Measurements from ENCODE around the gene KBTBD4. TPM values are rescaled to one million over a fixed set of nuclear protein-coding genes. Genes with fewer than 3 reads are reported as not detected.

Gene KBTBD4
- total RNA-seq, 4 donors from 2014 or later, result 25.0 to 35.6 (median 30.4) TPM

- ATAC-seq, result no peak
- no peak for DNase-seq
- Histone ChIP-seq H3K36me3 (no peaks in the 10 kb centered on the region), H3K4me1 (peaks cover 0 to 8% of the 10 kb centered on the region in 2 donors), H3K27me3 (no peaks in the 10 kb centered on the region), H3K4me3 (no peak overlapping the region), H3K9me3 (no peaks in the 10 kb centered on the region), H3K27ac (no peak overlapping the region)
- intact Hi-C loops (cut with DNase I; ENCODE audit: low total_unique reads), result no loop called here
- TF ChIP-seq, protein P1, sequence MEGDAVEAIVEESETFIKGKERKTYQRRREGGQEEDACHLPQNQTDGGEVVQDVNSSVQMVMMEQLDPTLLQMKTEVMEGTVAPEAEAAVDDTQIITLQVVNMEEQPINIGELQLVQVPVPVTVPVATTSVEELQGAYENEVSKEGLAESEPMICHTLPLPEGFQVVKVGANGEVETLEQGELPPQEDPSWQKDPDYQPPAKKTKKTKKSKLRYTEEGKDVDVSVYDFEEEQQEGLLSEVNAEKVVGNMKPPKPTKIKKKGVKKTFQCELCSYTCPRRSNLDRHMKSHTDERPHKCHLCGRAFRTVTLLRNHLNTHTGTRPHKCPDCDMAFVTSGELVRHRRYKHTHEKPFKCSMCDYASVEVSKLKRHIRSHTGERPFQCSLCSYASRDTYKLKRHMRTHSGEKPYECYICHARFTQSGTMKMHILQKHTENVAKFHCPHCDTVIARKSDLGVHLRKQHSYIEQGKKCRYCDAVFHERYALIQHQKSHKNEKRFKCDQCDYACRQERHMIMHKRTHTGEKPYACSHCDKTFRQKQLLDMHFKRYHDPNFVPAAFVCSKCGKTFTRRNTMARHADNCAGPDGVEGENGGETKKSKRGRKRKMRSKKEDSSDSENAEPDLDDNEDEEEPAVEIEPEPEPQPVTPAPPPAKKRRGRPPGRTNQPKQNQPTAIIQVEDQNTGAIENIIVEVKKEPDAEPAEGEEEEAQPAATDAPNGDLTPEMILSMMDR (IDR thresholded peaks at IDR 0.05 in 4 of 5, conservative IDR thresholded peaks at IDR 0.05 in 1 of 5), result no peak
- no peak for TF ChIP-seq POLR2A (IDR thresholded peaks at IDR 0.05)
- in situ Hi-C loops (cut with MboI; ENCODE audit: low sequenced_read_pairs in 4 of 4), result no loop called here
Measured at GRCh38 chr11:47609675-47610074, 30.9 kb upstream of the KBTBD4 start.

GRCh38 chr11:47607380-47607779 is 28.6 kb upstream of the KBTBD4 start:
- in situ Hi-C loops (cut with MboI; ENCODE audit: low sequenced_read_pairs in 4 of 4), result no loop called here
- no peak for DNase-seq
- no peak overlapping the region for H3K27ac ChIP-seq

GRCh38 chr11:47606731-47607130 is 28.0 kb upstream of the KBTBD4 start:
- DNase-seq (no peak), ATAC-seq (no peak)
- Histone ChIP-seq H3K4me1 (peaks cover 0 to 8% of the 10 kb centered on the region in 2 donors), H3K9me3 (no peaks in the 10 kb centered on the region), H3K27ac (no peak overlapping the region), H3K27me3 (no peaks in the 10 kb centered on the region), H3K4me3 (no peak overlapping the region), H3K36me3 (no peaks in the 10 kb centered on the region)
- TF ChIP-seq POLR2A (IDR thresholded peaks at IDR 0.05), result no peak
- TF ChIP-seq, protein P1 (IDR thresholded peaks at IDR 0.05 in 4 of 5, conservative IDR thresholded peaks at IDR 0.05 in 1 of 5), result no peak
- in situ Hi-C loops (cut with MboI; ENCODE audit: low sequenced_read_pairs in 4 of 4) (no loop called here), intact Hi-C loops (cut with DNase I; ENCODE audit: low total_unique reads) (no loop called here)

More at GRCh38 chr11:47607380-47607779, 28.6 kb upstream of the KBTBD4 start:
- Histone ChIP-seq H3K27me3 (no peaks in the 10 kb centered on the region), H3K9me3 (no peaks in the 10 kb centered on the region), H3K4me3 (no peak overlapping the region), H3K4me1 (peaks cover 0 to 8% of the 10 kb centered on the region in 2 donors), H3K36me3 (no peaks in the 10 kb centered on the region)
- no peak for TF ChIP-seq POLR2A (IDR thresholded peaks at IDR 0.05)
- TF ChIP-seq, protein P1 (IDR thresholded peaks at IDR 0.05 in 4 of 5, conservative IDR thresholded peaks at IDR 0.05 in 1 of 5), result no peak
- intact Hi-C loops (cut with DNase I; ENCODE audit: low total_unique reads), result no loop called here
- ATAC-seq, result no peak

- in situ Hi-C loops (cut with MboI; ENCODE audit: low sequenced_read_pairs in 4 of 4) (no loop called here), intact Hi-C loops (cut with DNase I; ENCODE audit: low total_unique reads) (no loop called here)
- DNase-seq, result no peak
- H3K36me3 ChIP-seq, result no peaks in the 10 kb centered on the region
- H3K4me3 ChIP-seq, result no peak overlapping the region
- no peaks in the 10 kb centered on the region for H3K4me1 ChIP-seq
- TF ChIP-seq POLR2A (IDR thresholded peaks at IDR 0.05), result no peak
- H3K9me3 ChIP-seq, result no peaks in the 10 kb centered on the region
- no peaks in the 10 kb centered on the region for H3K27me3 ChIP-seq
- no peak for ATAC-seq
- H3K27ac ChIP-seq, result no peak overlapping the region
Measured at GRCh38 chr11:47605921-47606320, 27.2 kb upstream of the KBTBD4 start.

GRCh38 chr11:47603295-47603694 is 24.5 kb upstream of the KBTBD4 start:
- Histone ChIP-seq H3K27ac (no peak overlapping the region), H3K9me3 (no peaks in the 10 kb centered on the region), H3K4me3 (no peak overlapping the region), H3K36me3 (no peaks in the 10 kb centered on the region), H3K4me1 (no peaks in the 10 kb centered on the region), H3K27me3 (no peaks in the 10 kb centered on the region)
- intact Hi-C loops (cut with DNase I; ENCODE audit: low total_unique reads) (no loop called here), in situ Hi-C loops (cut with MboI; ENCODE audit: low sequenced_read_pairs in 4 of 4) (no loop called here)
- ATAC-seq (no peak), DNase-seq (no peak)
- TF ChIP-seq POLR2A (IDR thresholded peaks at IDR 0.05), result no peak
- TF ChIP-seq, protein P1 (IDR thresholded peaks at IDR 0.05 in 4 of 5, conservative IDR thresholded peaks at IDR 0.05 in 1 of 5), result no peak
